RWPE2 (cell line): ENCODE results near the gene FTO.

ENCODE experiments used
- ATAC-seq: fragments of 200-7000 bp; cut with Tn5 transposase; 3 replicates; pipeline ENCODE4 v1.9.1; 2021; ENCODE audit warnings: low read depth
- DNase-seq: peaks from one replicate; pipeline ENCODE4 v3.0.0-alpha.2; 2020; ENCODE audit warnings: low spot score
- H3K27ac ChIP-seq: fragments of 450-650 bp; 2 replicates; pipeline ENCODE4 v1.5.1; 2017; ENCODE audit warnings: mild to moderate bottlenecking; ENCODE audit not compliant: poor library complexity, severe bottlenecking
- H3K27me3 ChIP-seq: fragments of 250-450 bp; sonication (Bioruptor Pico); 2 replicates; pipeline ENCODE4 v1.5.1; 2021; ENCODE audit warnings: mild to moderate bottlenecking, moderate library complexity; ENCODE audit not compliant: insufficient read depth, poor library complexity, severe bottlenecking
- H3K36me3 ChIP-seq: fragments of 250-450 bp; sonication (Bioruptor Pico); 2 replicates; pipeline ENCODE4 v1.5.1; 2020; ENCODE audit warnings: low read depth, mild to moderate bottlenecking, moderate library complexity
- H3K4me1 ChIP-seq: fragments of 250-450 bp; sonication (Bioruptor Pico); 2 replicates; pipeline ENCODE4 v1.5.1; 2021; ENCODE audit warnings: mild to moderate bottlenecking, moderate library complexity; ENCODE audit not compliant: insufficient read depth, poor library complexity, severe bottlenecking
- H3K4me3 ChIP-seq: fragments of 250-450 bp; sonication (Bioruptor Pico); 2 replicates; pipeline ENCODE4 v1.5.1; 2021; ENCODE audit warnings: mild to moderate bottlenecking, moderate library complexity; ENCODE audit not compliant: severe bottlenecking
- H3K9me3 ChIP-seq: fragments of 250-450 bp; sonication (Bioruptor Pico); 2 replicates; pipeline ENCODE4 v1.5.1; 2021; ENCODE audit warnings: mild to moderate bottlenecking, moderate library complexity; ENCODE audit not compliant: severe bottlenecking
- CTCF ChIP-seq: fragments of 450-650 bp; IDR thresholded peaks from one replicate; pipeline ENCODE4 v1.5.1; 2017; ENCODE audit warnings: mild to moderate bottlenecking, moderate library complexity; ENCODE audit not compliant: poor library complexity, severe bottlenecking

Gene FTO

GRCh38 chr16:53989597-53989996 is 285.6 kb downstream of the FTO start:
- no peak for ATAC-seq
- Histone ChIP-seq H3K4me3 (no peak overlapping the region), H3K4me1 (no peaks in the 10 kb centered on the region), H3K27me3 (no peaks in the 10 kb centered on the region), H3K27ac (no peak overlapping the region), H3K9me3 (no peaks in the 10 kb centered on the region), H3K36me3 (no peaks in the 10 kb centered on the region)
- DNase-seq = no peak
- no peak for TF ChIP-seq CTCF

GRCh38 chr16:53991754-53992378 is 287.9 kb downstream of the FTO start:
- no peaks in the 10 kb centered on the region for H3K9me3 ChIP-seq
- no peak overlapping the region for H3K4me3 ChIP-seq
- no peak for TF ChIP-seq CTCF
- no peak overlapping the region for H3K27ac ChIP-seq
- no peaks in the 10 kb centered on the region for H3K4me1 ChIP-seq
- no peak for ATAC-seq
- no peaks in the 10 kb centered on the region for H3K27me3 ChIP-seq
- DNase-seq = no peak
- H3K36me3 ChIP-seq = no peaks in the 10 kb centered on the region

- no peak overlapping the region for H3K27ac ChIP-seq
- DNase-seq (no peak), ATAC-seq (no peak)
- no peaks in the 10 kb centered on the region for H3K27me3 ChIP-seq
- H3K4me3 ChIP-seq = no peak overlapping the region
- H3K36me3 ChIP-seq = no peaks in the 10 kb centered on the region
- no peaks in the 10 kb centered on the region for H3K9me3 ChIP-seq
- H3K4me1 ChIP-seq = no peaks in the 10 kb centered on the region
- TF ChIP-seq CTCF = no peak
These were observed 291.4 kb downstream of the FTO start for GRCh38 chr16:53995378-53995777.

- Histone ChIP-seq H3K27me3 (no peaks in the 10 kb centered on the region), H3K36me3 (no peaks in the 10 kb centered on the region), H3K9me3 (no peaks in the 10 kb centered on the region), H3K4me3 (no peak overlapping the region), H3K27ac (no peak overlapping the region), H3K4me1 (no peaks in the 10 kb centered on the region)
- DNase-seq (no peak), ATAC-seq (no peak)
- no peak for TF ChIP-seq CTCF
These were observed 293.0 kb downstream of the FTO start for GRCh38 chr16:53996961-53997360.

- H3K9me3 ChIP-seq = no peaks in the 10 kb centered on the region
- H3K27me3 ChIP-seq = no peaks in the 10 kb centered on the region
- no peak overlapping the region for H3K4me3 ChIP-seq
- H3K4me1 ChIP-seq = no peaks in the 10 kb centered on the region
- ATAC-seq (no peak), DNase-seq (no peak)
- no peak overlapping the region for H3K27ac ChIP-seq
- no peaks in the 10 kb centered on the region for H3K36me3 ChIP-seq
- TF ChIP-seq CTCF = no peak
These were observed 294.3 kb downstream of the FTO start for GRCh38 chr16:53998024-53998810.
